Astrocyte of the spinal cord (primary cell): ENCODE results near the gene ACAP1.

ENCODE experiments used
- DNase-seq: peaks from one replicate; pipeline ENCODE4 v3.0.0; 2011; ENCODE audit warnings: low read depth, low spot score
- H3K4me3 ChIP-seq: 2 replicates; pipeline ENCODE4 v1.5.1; 2011; ENCODE audit warnings: low read depth, mild to moderate bottlenecking, low read length, moderate library complexity
- CTCF ChIP-seq: IDR thresholded peaks from 2 replicates; pipeline ENCODE4 v1.5.1; 2012; ENCODE audit warnings: low read depth, mild to moderate bottlenecking, low read length, inconsistent platforms
- in situ Hi-C: cut with HindIII; loops from 2 replicates; pipeline ENCODE4 v1.10.0; 2017; ENCODE audit warnings: low sequenced_read_pairs

The ACAP1 gene

GRCh38 chr17:7348478-7349242, 12.3 kb downstream of the ACAP1 start:
- no peak overlapping the region for H3K4me3 ChIP-seq
- TF ChIP-seq CTCF: no peak
- in situ Hi-C loops: no loop called here
- DNase-seq: no peak

GRCh38 chr17:7351665-7352502, 15.6 kb downstream of the ACAP1 start, which contains the start of gene KCTD11:
Gene KCTD11 (plus strand): TSS chr17:7352162.
- peak; percentile 89 for DNase-seq
- peak within 1 kb of the TSS; percentile 83 for H3K4me3 ChIP-seq
- no peak for TF ChIP-seq CTCF
- in situ Hi-C loops: no loop called here

DNA sequence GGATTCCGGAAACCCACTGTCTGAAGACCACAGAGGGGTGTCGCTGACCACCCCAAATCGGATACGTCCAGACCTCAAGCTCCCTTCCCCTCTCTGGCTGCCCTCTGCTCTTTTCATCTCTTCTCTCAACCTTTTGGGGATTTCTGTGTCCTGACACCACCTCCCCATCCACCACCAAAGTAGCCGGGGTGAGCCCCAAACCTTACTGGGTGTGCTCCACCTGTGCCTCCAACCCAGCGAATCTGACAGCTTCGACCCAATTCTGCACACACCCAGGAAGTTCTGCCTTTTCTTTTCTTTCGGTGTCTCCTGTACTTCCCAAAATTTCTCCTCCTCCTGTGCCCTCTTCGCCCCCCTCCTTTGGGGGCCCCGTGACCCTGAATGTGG, 16.2 kb downstream of the ACAP1 start:
- in situ Hi-C loops: no loop called here
- peak; percentile 75 for TF ChIP-seq CTCF
- DNase-seq: no peak
- H3K4me3 ChIP-seq: peak overlapping the region; percentile 83

- in situ Hi-C loops: no loop called here
- TF ChIP-seq CTCF: no peak
- no peak for DNase-seq
- peak overlapping the region; percentile 83 for H3K4me3 ChIP-seq
Observed at GRCh38 chr17:7352910-7353635, 16.7 kb downstream of the ACAP1 start.

GRCh38 chr17:7354262-7354843, 18.0 kb downstream of the ACAP1 start:
- in situ Hi-C loops: no loop called here
- no peak for TF ChIP-seq CTCF
- peak; percentile 48 for DNase-seq
- H3K4me3 ChIP-seq: no peak overlapping the region

GRCh38 chr17:7355053-7355452, 18.7 kb downstream of the ACAP1 start, which contains the start of gene TMEM95:
Gene TMEM95 (plus strand): TSS chr17:7355156. CDS start chr17:7355205, 49 bp downstream.
- DNase-seq: no peak
- in situ Hi-C loops: no loop called here
- no peak for TF ChIP-seq CTCF
- H3K4me3 ChIP-seq: no peak within 1 kb of the TSS
